Measurements from ENCODE around the gene KIF15. TPM values are rescaled to one million over a fixed set of nuclear protein-coding genes. Genes with fewer than 3 reads are reported as not detected.
"Not testable (repeated sequence)": the region's sequence is repeated elsewhere in the genome, so short reads cannot be mapped to it uniquely, and the experiment has no call there.

The KIF15 gene
- 13.5 TPM for polyA plus RNA-seq (2013, experiment 1 of 2; ENCODE audit: insufficient read length)
- polyA plus RNA-seq (2013, experiment 2 of 2; ENCODE audit: insufficient read length), result 13.6 TPM

- DNase-seq, result peak; percentile 96
Observed at GRCh38 chr3:44761424-44762169, at the start of gene KIF15, which contains the start of gene KIAA1143. Gene KIF15 (plus strand): TSS chr3:44761794. CDS start chr3:44761866, 72 bp downstream. Gene KIAA1143 (minus strand): TSS chr3:44761619. CDS start chr3:44761602, 17 bp downstream.

- peak; percentile 91 for DNase-seq
Observed at GRCh38 chr3:44712455-44713075, 49.0 kb upstream of the KIF15 start, which contains the start of gene ZNF502. Gene ZNF502 (plus strand): TSS chr3:44712660. CDS start chr3:44720262, 7,602 bp downstream.

- DNase-seq, result no peak
Observed at GRCh38 chr3:44721231-44722102, 40.1 kb upstream of the KIF15 start.

GRCh38 chr3:44722103-44722401 is 39.5 kb upstream of the KIF15 start:
- no peak for DNase-seq

- DNase-seq, result peak; percentile 93
Observed at GRCh38 chr3:44729384-44729910, 32.1 kb upstream of the KIF15 start, which contains the start of gene ZNF501. Gene ZNF501 (plus strand): TSS chr3:44729635. CDS start chr3:44734422, 4,787 bp downstream.

- no peak for DNase-seq
Observed at GRCh38 chr3:44734646-44735168, 26.9 kb upstream of the KIF15 start.

GRCh38 chr3:44761101-44761423 is 532 bp upstream of the KIF15 start:
- DNase-seq, result no peak

GRCh38 chr3:44762170-44762677 is 630 bp downstream of the KIF15 start:
- DNase-seq, result no peak

GRCh38 chr3:44762690-44763089 is 1.1 kb downstream of the KIF15 start:
- DNase-seq, result no peak

- DNase-seq, result no peak
Observed at GRCh38 chr3:44764248-44764647, 2.7 kb downstream of the KIF15 start.

GRCh38 chr3:44771424-44772098 is 10.0 kb downstream of the KIF15 start:
- no peak for DNase-seq

- no peak for DNase-seq
Observed at GRCh38 chr3:44772099-44772442, 10.5 kb downstream of the KIF15 start.

GRCh38 chr3:44782891-44783290 is 21.3 kb downstream of the KIF15 start:
- no peak for DNase-seq

GRCh38 chr3:44795197-44795596 is 33.6 kb downstream of the KIF15 start:
- no peak for DNase-seq

- no peak for DNase-seq
Observed at GRCh38 chr3:44802011-44802410, 40.4 kb downstream of the KIF15 start.

- DNase-seq, result no peak
Observed at GRCh38 chr3:44803298-44803697, 41.7 kb downstream of the KIF15 start.

- DNase-seq, result no peak
Observed at GRCh38 chr3:44805960-44806359, 44.4 kb downstream of the KIF15 start.

- no peak for DNase-seq
Observed at GRCh38 chr3:44814751-44815150, 53.2 kb downstream of the KIF15 start.

GRCh38 chr3:44816334-44816733 is 54.7 kb downstream of the KIF15 start:
- DNase-seq, result not testable (repeated sequence)

GRCh38 chr3:44821206-44821605 is 59.6 kb downstream of the KIF15 start:
- DNase-seq, result not testable (repeated sequence)

- DNase-seq, result peak; percentile 75
Observed at GRCh38 chr3:44825264-44825925, 63.8 kb downstream of the KIF15 start.
